CD4-positive, CD25-positive, alpha-beta regulatory T cell (primary cell): ENCODE measurements around the gene FAM83D. TPM values are rescaled to one million over a fixed set of nuclear protein-coding genes. Genes with fewer than 3 reads are reported as not detected.
"Not testable (repeated sequence)": the region's sequence is repeated elsewhere in the genome, so short reads cannot be mapped to it uniquely, and the experiment has no call there.

Source experiments
- ATAC-seq, 2 donors: fragments of 150-1000 bp; cut with Tn5 transposase; one replicate each; pipeline ENCODE4 v1.10.0; 2021; ENCODE audit warnings: low read depth in 2 of 2, moderate number of reproducible peaks in 2 of 2, moderate library complexity in 1 of 2
- DNase-seq, 3 donors: peaks; one replicate each; pipeline versions ENCODE4 v3.0.0 to v3.0.0-alpha.2; 2012 to 2022; ENCODE audit warnings: mixed read lengths in 1 of 3
- H3K27ac ChIP-seq: one replicate; pipeline ENCODE4 v1.7.0; 2013; ENCODE audit warnings: mild to moderate bottlenecking, low read length; ENCODE audit not compliant: insufficient read depth, poor library complexity, severe bottlenecking
- H3K27me3 ChIP-seq: one replicate; pipeline ENCODE4 v1.7.0; 2013; ENCODE audit warnings: low read length; ENCODE audit not compliant: control insufficient read depth, insufficient read depth
- H3K36me3 ChIP-seq: one replicate; pipeline ENCODE4 v1.7.0; 2013; ENCODE audit warnings: mild to moderate bottlenecking, low read length, moderate library complexity; ENCODE audit not compliant: control insufficient read depth, insufficient read depth
- H3K4me1 ChIP-seq: 2 replicates; pipeline ENCODE4 v1.7.0; 2013; ENCODE audit warnings: mild to moderate bottlenecking, low read length; ENCODE audit not compliant: insufficient read depth, control insufficient read depth, poor library complexity, severe bottlenecking
- H3K4me3 ChIP-seq: one replicate; pipeline ENCODE4 v1.7.0; 2013; ENCODE audit warnings: low read depth, mild to moderate bottlenecking, low read length, moderate library complexity
- H3K9me3 ChIP-seq, 2 experiments: 1 replicate in 1 of 2; 2 replicates in 1 of 2; pipeline ENCODE4 v1.7.0; 2013; ENCODE audit warnings: low read length in 2 of 2, mild to moderate bottlenecking in 1 of 2, moderate library complexity in 1 of 2; ENCODE audit not compliant: control insufficient read depth in 2 of 2
- H3K27ac Mint-ChIP-seq, 3 donors: one replicate each; pipeline ENCODE4 v1.8.0; 2020 to 2022; ENCODE audit warnings: mild to moderate bottlenecking in 3 of 3, mixed read lengths in 3 of 3, moderate library complexity in 2 of 3
- H3K27me3 Mint-ChIP-seq: one replicate; pipeline ENCODE4 v1.8.0; 2022; ENCODE audit warnings: mild to moderate bottlenecking, mixed read lengths
- H3K36me3 Mint-ChIP-seq: one replicate; pipeline ENCODE4 v1.8.0; 2020; ENCODE audit warnings: mixed read lengths
- H3K4me1 Mint-ChIP-seq, 4 donors: one replicate each; pipeline ENCODE4 v1.8.0; 2020 to 2022; ENCODE audit warnings: mixed read lengths in 4 of 4, mild to moderate bottlenecking in 1 of 4
- H3K4me3 Mint-ChIP-seq, 4 donors: one replicate each; pipeline ENCODE4 v1.8.0; 2020 to 2022; ENCODE audit warnings: mild to moderate bottlenecking in 4 of 4, mixed read lengths in 4 of 4, moderate library complexity in 3 of 4
- H3K9me3 Mint-ChIP-seq, 7 donors: one replicate each; pipeline ENCODE4 v1.8.0; 2020 to 2022; ENCODE audit warnings: mixed read lengths in 7 of 7, mild to moderate bottlenecking in 3 of 7, moderate library complexity in 2 of 7
- polyA plus RNA-seq, 4 donors: library from polyadenylated mRNA; unstranded; fragments of 300-500 nt; fragmentation: Illumina TruSeq; gene quantifications; one replicate each; pipeline ENCODE4 v1.2.3, GENCODE V29; 2021
- total RNA-seq: library from RNA; stranded (reverse); gene quantifications from one replicate; pipeline ENCODE4 v1.2.3, GENCODE V29; 2022

The FAM83D gene
- total and polyA plus RNA-seq, 5 donors from 2014 or later, result 0.20 to 8.6 (median 1.3) TPM

- Mint-ChIP-seq H3K27ac (no peak overlapping the region), H3K9me3 (no peaks in the 10 kb centered on the region), H3K36me3 (peaks cover 29% of the 10 kb centered on the region), H3K27me3 (no peaks in the 10 kb centered on the region), H3K4me3 (no peak overlapping the region), H3K4me1 (no peaks in the 10 kb centered on the region)
- no peaks in the 10 kb centered on the region for H3K4me1 ChIP-seq
- no peak overlapping the region for H3K27ac ChIP-seq
- H3K36me3 ChIP-seq, result peaks cover 6% of the 10 kb centered on the region
- H3K9me3 ChIP-seq, result no peaks in the 10 kb centered on the region
- no peak for DNase-seq
- no peak for ATAC-seq
- H3K4me3 ChIP-seq, result no peak overlapping the region
- H3K27me3 ChIP-seq, result no peaks in the 10 kb centered on the region
These were observed 25.9 kb downstream of the FAM83D start for GRCh38 chr20:38952153-38952552.

- DNase-seq, result no peak
- Mint-ChIP-seq H3K27ac (no peak overlapping the region), H3K4me3 (no peak overlapping the region), H3K27me3 (no peaks in the 10 kb centered on the region), H3K36me3 (peaks cover 18% of the 10 kb centered on the region), H3K9me3 (no peaks in the 10 kb centered on the region), H3K4me1 (no peaks in the 10 kb centered on the region)
- no peak overlapping the region for H3K27ac ChIP-seq
- peaks cover 6% of the 10 kb centered on the region for H3K36me3 ChIP-seq
- no peaks in the 10 kb centered on the region for H3K9me3 ChIP-seq
- H3K4me1 ChIP-seq, result no peaks in the 10 kb centered on the region
- no peak overlapping the region for H3K4me3 ChIP-seq
- no peak for ATAC-seq
- H3K27me3 ChIP-seq, result no peaks in the 10 kb centered on the region
These were observed 27.6 kb downstream of the FAM83D start for GRCh38 chr20:38953630-38954340.

GRCh38 chr20:38957235-38957876, 31.1 kb downstream of the FAM83D start:
- no peaks in the 10 kb centered on the region for H3K27me3 Mint-ChIP-seq
- DNase-seq (no peak), ATAC-seq (no peak)
- H3K36me3 Mint-ChIP-seq, result peaks cover 3% of the 10 kb centered on the region
- H3K27me3 ChIP-seq, result no peaks in the 10 kb centered on the region
- no peaks in the 10 kb centered on the region for H3K9me3 ChIP-seq
- no peak overlapping the region for H3K4me3 ChIP-seq
- peaks cover 5% of the 10 kb centered on the region for H3K4me1 ChIP-seq
- no peaks in the 10 kb centered on the region for H3K9me3 Mint-ChIP-seq
- H3K27ac ChIP-seq, result no peak overlapping the region
- peaks cover 7 to 10% (median 9%) of the 10 kb centered on the region in 4 donors for H3K4me1 Mint-ChIP-seq
- no peak overlapping the region for H3K27ac Mint-ChIP-seq
- peaks cover 1% of the 10 kb centered on the region for H3K36me3 ChIP-seq
- no peak overlapping the region for H3K4me3 Mint-ChIP-seq

GRCh38 chr20:38957915-38958485, 31.8 kb downstream of the FAM83D start:
- H3K27ac Mint-ChIP-seq, result no peak overlapping the region
- no peak overlapping the region for H3K4me3 Mint-ChIP-seq
- H3K27me3 Mint-ChIP-seq, result no peaks in the 10 kb centered on the region
- Histone ChIP-seq H3K4me1 (peaks cover 11% of the 10 kb centered on the region), H3K9me3 (no peaks in the 10 kb centered on the region), H3K36me3 (no peaks in the 10 kb centered on the region), H3K4me3 (no peak overlapping the region), H3K27ac (no peak overlapping the region), H3K27me3 (no peaks in the 10 kb centered on the region)
- no peaks in the 10 kb centered on the region for H3K9me3 Mint-ChIP-seq
- no peaks in the 10 kb centered on the region for H3K36me3 Mint-ChIP-seq
- no peak for DNase-seq
- H3K4me1 Mint-ChIP-seq, result peaks cover 7 to 15% (median 14%) of the 10 kb centered on the region in 4 donors
- ATAC-seq, result no peak

GRCh38 chr20:38960187-38960687, 34.0 kb downstream of the FAM83D start:
- H3K36me3 ChIP-seq, DNase-seq, H3K27me3 Mint-ChIP-seq, H3K36me3 Mint-ChIP-seq, H3K27me3 ChIP-seq, H3K9me3 Mint-ChIP-seq, ATAC-seq, H3K9me3 ChIP-seq, H3K27ac ChIP-seq, H3K27ac Mint-ChIP-seq, H3K4me3 ChIP-seq: not testable (repeated sequence)
- Mint-ChIP-seq H3K4me3 (peak overlapping the region in 2 of 4 donors; percentile 25 to 96), H3K4me1 (peaks cover 7 to 31% (median 26%) of the 10 kb centered on the region in 4 donors)
- H3K4me1 ChIP-seq, result peaks cover 14% of the 10 kb centered on the region

- peaks cover 3% of the 10 kb centered on the region for H3K36me3 ChIP-seq
- H3K27me3 ChIP-seq, result no peaks in the 10 kb centered on the region
- H3K27me3 Mint-ChIP-seq, result no peaks in the 10 kb centered on the region
- H3K4me3 Mint-ChIP-seq, result peak overlapping the region; percentile 96 to 98 (median 96)
- H3K4me3 ChIP-seq, result peak overlapping the region; percentile 90
- H3K9me3 Mint-ChIP-seq, result no peaks in the 10 kb centered on the region
- H3K27ac Mint-ChIP-seq, result peak overlapping the region; percentile 97 to 99 (median 98)
- DNase-seq, result no peak
- H3K27ac ChIP-seq, result peak overlapping the region; percentile 85
- no peaks in the 10 kb centered on the region for H3K9me3 ChIP-seq
- ATAC-seq, result no peak
- peaks cover 14% of the 10 kb centered on the region for H3K4me1 ChIP-seq
- peaks cover 3% of the 10 kb centered on the region for H3K36me3 Mint-ChIP-seq
- H3K4me1 Mint-ChIP-seq, result peaks cover 11 to 32% (median 28%) of the 10 kb centered on the region in 4 donors
These were observed 35.4 kb downstream of the FAM83D start for GRCh38 chr20:38961530-38962043.

GRCh38 chr20:38962044-38962927, 36.1 kb downstream of the FAM83D start, which contains the start of gene DHX35:
TSS of gene DHX35 (plus strand) at chr20:38962344. CDS start at chr20:38962368, 24 bp downstream.
- no peaks in the 10 kb centered on the region for H3K9me3 Mint-ChIP-seq
- peak within 1 kb of the TSS; percentile 85 for H3K27ac ChIP-seq
- peaks cover 3% of the 10 kb centered on the region for H3K36me3 ChIP-seq
- no peaks in the 10 kb centered on the region for H3K9me3 ChIP-seq
- peak; percentile 99 to 100 for ATAC-seq
- no peaks in the 10 kb centered on the region for H3K27me3 Mint-ChIP-seq
- H3K4me3 ChIP-seq, result peak within 1 kb of the TSS; percentile 90
- peak within 1 kb of the TSS; percentile 97 to 99 (median 98) for H3K27ac Mint-ChIP-seq
- H3K4me3 Mint-ChIP-seq, result peak within 1 kb of the TSS; percentile 96 to 98 (median 96)
- peaks cover 14% of the 10 kb centered on the region for H3K4me1 ChIP-seq
- peak; percentile 98 to 99 (median 98) for DNase-seq
- H3K27me3 ChIP-seq, result no peaks in the 10 kb centered on the region
- peaks cover 3% of the 10 kb centered on the region for H3K36me3 Mint-ChIP-seq
- H3K4me1 Mint-ChIP-seq, result peaks cover 11 to 34% (median 28%) of the 10 kb centered on the region in 4 donors
